GM21529 (cell line): ENCODE results near the gene C1QTNF6.
"Not testable (repeated sequence)": the region's sequence is repeated elsewhere in the genome, so short reads cannot be mapped to it uniquely, and the experiment has no call there.

Experiments
- ATAC-seq: cut with Tn5 transposase; IDR thresholded peaks from one replicate; pipeline ENCODE4 v1.9.1; 2021; ENCODE audit not compliant: unreplicated experiment

Gene C1QTNF6

GRCh38 chr22:37187891-37188761 is at the start of gene C1QTNF6:
C1QTNF6 (minus strand) TSS chr22:37188247; CDS start chr22:37188213, 34 bp downstream.
- ATAC-seq, result no peak

GRCh38 chr22:37235897-37236607 is 48.0 kb upstream of the C1QTNF6 start:
- ATAC-seq, result no peak

GRCh38 chr22:37234736-37235711 is 47.0 kb upstream of the C1QTNF6 start:
- no peak for ATAC-seq

- no peak for ATAC-seq
Measured at GRCh38 chr22:37233751-37234631, 45.9 kb upstream of the C1QTNF6 start.

GRCh38 chr22:37233371-37233750 is 45.3 kb upstream of the C1QTNF6 start:
- not testable (repeated sequence) for ATAC-seq

- no peak for ATAC-seq
Measured at GRCh38 chr22:37232140-37232998, 44.3 kb upstream of the C1QTNF6 start.

GRCh38 chr22:37231406-37232139 is 43.5 kb upstream of the C1QTNF6 start:
- ATAC-seq, result no peak

- ATAC-seq, result peak; percentile 54
Measured at GRCh38 chr22:37230673-37231405, 42.8 kb upstream of the C1QTNF6 start.

- peak; percentile 54 for ATAC-seq
Measured at GRCh38 chr22:37229805-37230672, 42.0 kb upstream of the C1QTNF6 start.

- ATAC-seq, result no peak
Measured at GRCh38 chr22:37229012-37229804, 41.2 kb upstream of the C1QTNF6 start.

GRCh38 chr22:37228106-37229011 is 40.3 kb upstream of the C1QTNF6 start:
- no peak for ATAC-seq

GRCh38 chr22:37226514-37226913 is 38.5 kb upstream of the C1QTNF6 start:
- no peak for ATAC-seq

- ATAC-seq, result no peak
Measured at GRCh38 chr22:37226087-37226486, 38.0 kb upstream of the C1QTNF6 start.

GRCh38 chr22:37225481-37225880 is 37.4 kb upstream of the C1QTNF6 start:
- no peak for ATAC-seq
